ENCODE measurements around the gene PDIK1L.

GRCh38 chr1:26102119-26102518 is 9.5 kb upstream of the PDIK1L start:
- TF ChIP-seq POLR2A (IDR thresholded peaks at IDR 0.05; ENCODE audit: low read depth): no peak
- TF ChIP-seq CTCF (IDR thresholded peaks at IDR 0.05): no peak
- TF ChIP-seq POLR2AphosphoS5 (IDR thresholded peaks at IDR 0.05): no peak
- TF ChIP-seq EP300 (IDR thresholded peaks at IDR 0.05): no peak
